ENCODE measurements around the gene TBC1D22A.

The TBC1D22A gene

GRCh38 chr22:46753360-46753759 lies 9.1 kb upstream of the TBC1D22A start:
- DNase-seq (ENCODE audit: low read depth), result no peak

GRCh38 chr22:46753761-46754109 lies 8.7 kb upstream of the TBC1D22A start:
- no peak for DNase-seq (ENCODE audit: low read depth)

- DNase-seq (ENCODE audit: low read depth), result peak; percentile 94
Observed at GRCh38 chr22:46754110-46754799, 8.2 kb upstream of the TBC1D22A start.

- no peak for DNase-seq (ENCODE audit: low read depth)
Observed at GRCh38 chr22:46754826-46755225, 7.6 kb upstream of the TBC1D22A start.

GRCh38 chr22:46755525-46755924 lies 6.9 kb upstream of the TBC1D22A start:
- DNase-seq (ENCODE audit: low read depth), result no peak

GRCh38 chr22:46756097-46756496 lies 6.4 kb upstream of the TBC1D22A start:
- DNase-seq (ENCODE audit: low read depth), result no peak

GRCh38 chr22:46757104-46757503 lies 5.3 kb upstream of the TBC1D22A start:
- DNase-seq (ENCODE audit: low read depth), result no peak

- no peak for DNase-seq (ENCODE audit: low read depth)
Observed at GRCh38 chr22:46758121-46758520, 4.3 kb upstream of the TBC1D22A start.

GRCh38 chr22:46758867-46759290 lies 3.6 kb upstream of the TBC1D22A start:
- peak; percentile 42 for DNase-seq (ENCODE audit: low read depth)

- no peak for DNase-seq (ENCODE audit: low read depth)
Observed at GRCh38 chr22:46761017-46761416, 1.4 kb upstream of the TBC1D22A start.

GRCh38 chr22:46761539-46762237 lies 762 bp upstream of the TBC1D22A start:
- no peak for DNase-seq (ENCODE audit: low read depth)

GRCh38 chr22:46763051-46763705 lies 728 bp downstream of the TBC1D22A start:
- peak; percentile 37 for DNase-seq (ENCODE audit: low read depth)

GRCh38 chr22:46764140-46764680 lies 1.8 kb downstream of the TBC1D22A start:
- no peak for DNase-seq (ENCODE audit: low read depth)

GRCh38 chr22:46764779-46765485 lies 2.5 kb downstream of the TBC1D22A start:
- no peak for DNase-seq (ENCODE audit: low read depth)

- no peak for DNase-seq (ENCODE audit: low read depth)
Observed at GRCh38 chr22:46766611-46767010, 4.2 kb downstream of the TBC1D22A start.

GRCh38 chr22:46767249-46767985 lies 5.0 kb downstream of the TBC1D22A start:
- no peak for DNase-seq (ENCODE audit: low read depth)

- no peak for DNase-seq (ENCODE audit: low read depth)
Observed at GRCh38 chr22:46769191-46769675, 6.8 kb downstream of the TBC1D22A start.

GRCh38 chr22:46769706-46770105 lies 7.3 kb downstream of the TBC1D22A start:
- no peak for DNase-seq (ENCODE audit: low read depth)

GRCh38 chr22:46770151-46770641 lies 7.7 kb downstream of the TBC1D22A start:
- DNase-seq (ENCODE audit: low read depth), result no peak

GRCh38 chr22:46770726-46771125 lies 8.3 kb downstream of the TBC1D22A start:
- no peak for DNase-seq (ENCODE audit: low read depth)

- no peak for DNase-seq (ENCODE audit: low read depth)
Observed at GRCh38 chr22:46773076-46773475, 10.6 kb downstream of the TBC1D22A start.

Data from fibroblast of gingiva (primary cell).